HCT116 (cell line): ENCODE results near the gene HOPX.

Experiments used
- CBX3 ChIP-seq: IDR thresholded peaks from 2 replicates; pipeline ENCODE4 v1.6.1; 2012; ENCODE audit warnings: low read depth
- EZH2phosphoT487 ChIP-seq: fragments of 200-600 bp; IDR thresholded peaks from 2 replicates; pipeline ENCODE4 v1.6.1; 2018; ENCODE audit warnings: antibody characterized with exemption, borderline replicate concordance
- JUND ChIP-seq: IDR thresholded peaks from 2 replicates; pipeline ENCODE4 v1.6.1; 2012
- POLR2A ChIP-seq: IDR thresholded peaks from 2 replicates; pipeline ENCODE4 v1.7.0; 2011; ENCODE audit warnings: borderline replicate concordance; ENCODE audit not compliant: insufficient read depth, insufficient read length; ENCODE audit errors: extremely low read depth
- RAD21 ChIP-seq: IDR thresholded peaks from 2 replicates; pipeline ENCODE4 v1.6.1; 2012; ENCODE audit warnings: low read depth, mild to moderate bottlenecking
- SP1 ChIP-seq: IDR thresholded peaks from 2 replicates; pipeline ENCODE4 v1.6.1; 2012; ENCODE audit warnings: low read depth
- TF ChIP-seq, protein P1 (sequence below), 3 experiments: fragments of 200-600 bp in 1 of 3; sonication (generic) in 1 of 3; IDR thresholded peaks in 2 of 3; conservative IDR thresholded peaks in 1 of 3; 2 replicates each; pipeline ENCODE4 v1.5.1; 2012 to 2017; ENCODE audit warnings: low read depth in 2 of 3, low read length in 2 of 3, antibody characterized with exemption in 1 of 3, borderline replicate concordance in 1 of 3, control low read depth in 1 of 3, mild to moderate bottlenecking in 1 of 3, mixed read lengths in 1 of 3, mixed run types in 1 of 3, moderate library complexity in 1 of 3; ENCODE audit not compliant: insufficient read depth in 1 of 3
- TF ChIP-seq, protein P2 (sequence below): IDR thresholded peaks from 2 replicates; pipeline ENCODE4 v1.6.1; 2012

DNA sequence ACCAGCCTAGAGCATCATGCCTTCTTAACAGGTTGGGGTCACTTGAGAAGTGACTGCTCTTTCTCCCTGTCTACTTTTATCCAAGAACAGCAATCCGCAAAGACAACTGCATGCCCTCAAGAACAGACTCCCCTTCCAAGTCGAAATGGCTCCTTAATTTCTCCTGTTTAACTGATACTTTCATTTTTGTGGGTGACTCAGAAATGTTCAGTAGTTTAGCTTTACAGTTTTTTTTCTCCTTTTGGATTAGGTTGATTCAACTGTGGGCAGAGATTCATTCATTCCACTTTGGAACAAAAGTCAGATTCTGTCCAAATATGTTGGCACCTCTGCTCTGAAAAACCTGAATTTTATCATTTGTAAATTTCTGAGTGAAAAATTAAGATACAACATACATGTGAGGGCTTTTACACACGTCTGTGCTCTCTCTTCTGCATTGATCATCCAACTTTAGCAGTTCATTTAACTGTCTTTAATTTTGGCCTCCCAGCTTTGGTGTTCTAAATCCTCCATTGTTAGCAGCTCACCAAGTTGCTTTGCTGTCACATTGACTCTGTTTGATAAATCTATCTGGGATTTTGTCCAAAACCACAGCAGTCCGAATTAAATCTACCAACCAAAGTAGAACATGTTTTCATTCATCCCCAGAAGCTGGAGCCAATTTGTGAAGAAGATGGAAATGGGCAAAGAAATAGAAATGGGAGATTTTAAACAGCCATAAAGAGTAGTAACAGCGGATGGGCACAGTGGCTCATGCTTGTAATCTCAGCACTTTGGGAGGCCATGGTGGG, 50.0 kb downstream of the HOPX start:
- TF ChIP-seq RAD21 (no peak), EZH2phosphoT487 (no peak), CBX3 (no peak), POLR2A (no peak), SP1 (no peak), JUND (no peak)
- TF ChIP-seq, protein P1, sequence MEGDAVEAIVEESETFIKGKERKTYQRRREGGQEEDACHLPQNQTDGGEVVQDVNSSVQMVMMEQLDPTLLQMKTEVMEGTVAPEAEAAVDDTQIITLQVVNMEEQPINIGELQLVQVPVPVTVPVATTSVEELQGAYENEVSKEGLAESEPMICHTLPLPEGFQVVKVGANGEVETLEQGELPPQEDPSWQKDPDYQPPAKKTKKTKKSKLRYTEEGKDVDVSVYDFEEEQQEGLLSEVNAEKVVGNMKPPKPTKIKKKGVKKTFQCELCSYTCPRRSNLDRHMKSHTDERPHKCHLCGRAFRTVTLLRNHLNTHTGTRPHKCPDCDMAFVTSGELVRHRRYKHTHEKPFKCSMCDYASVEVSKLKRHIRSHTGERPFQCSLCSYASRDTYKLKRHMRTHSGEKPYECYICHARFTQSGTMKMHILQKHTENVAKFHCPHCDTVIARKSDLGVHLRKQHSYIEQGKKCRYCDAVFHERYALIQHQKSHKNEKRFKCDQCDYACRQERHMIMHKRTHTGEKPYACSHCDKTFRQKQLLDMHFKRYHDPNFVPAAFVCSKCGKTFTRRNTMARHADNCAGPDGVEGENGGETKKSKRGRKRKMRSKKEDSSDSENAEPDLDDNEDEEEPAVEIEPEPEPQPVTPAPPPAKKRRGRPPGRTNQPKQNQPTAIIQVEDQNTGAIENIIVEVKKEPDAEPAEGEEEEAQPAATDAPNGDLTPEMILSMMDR (IDR thresholded peaks at IDR 0.05 in 2 of 3, conservative IDR thresholded peaks at IDR 0.05 in 1 of 3; ENCODE audit: borderline replicate concordance in 1 of 3, insufficient read depth in 1 of 3, low read depth in 2 of 3, low read length in 2 of 3) = no peak
- TF ChIP-seq, protein P2, sequence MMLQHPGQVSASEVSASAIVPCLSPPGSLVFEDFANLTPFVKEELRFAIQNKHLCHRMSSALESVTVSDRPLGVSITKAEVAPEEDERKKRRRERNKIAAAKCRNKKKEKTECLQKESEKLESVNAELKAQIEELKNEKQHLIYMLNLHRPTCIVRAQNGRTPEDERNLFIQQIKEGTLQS = no peak
